ENCODE measurements around the gene SENP8.

SENP8 gene

DNA sequence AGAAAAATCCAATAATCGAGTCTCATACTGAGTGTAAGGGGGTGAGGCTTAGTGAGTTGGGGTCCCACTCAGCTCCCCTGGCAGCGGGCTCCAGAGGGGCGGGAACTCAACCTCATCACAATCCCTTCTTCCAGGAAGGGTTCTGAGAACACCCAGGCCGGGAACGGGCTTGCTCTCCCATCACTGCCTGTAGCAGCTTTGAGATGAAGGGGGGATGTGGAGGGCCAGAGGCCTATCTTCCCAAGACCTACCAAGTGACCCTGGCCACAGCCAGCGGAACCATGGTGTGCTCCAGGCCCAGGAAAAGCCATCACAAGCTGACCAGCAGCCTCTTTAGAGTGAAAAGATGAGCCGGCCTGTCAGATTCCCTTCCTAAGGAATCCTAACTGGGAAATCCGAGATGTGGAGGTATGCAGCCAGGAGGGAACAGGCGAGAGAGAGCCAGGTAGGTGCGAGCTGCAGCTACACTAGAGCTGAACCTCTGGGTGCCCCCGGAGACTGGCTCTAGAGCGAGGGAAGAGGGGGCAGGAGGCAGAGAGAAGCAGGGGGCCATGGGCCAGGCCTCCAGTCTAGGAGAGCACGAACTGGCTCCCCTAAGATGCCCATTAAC is 60.9 kb downstream of the SENP8 start:
- no peak for DNase-seq

DNA sequence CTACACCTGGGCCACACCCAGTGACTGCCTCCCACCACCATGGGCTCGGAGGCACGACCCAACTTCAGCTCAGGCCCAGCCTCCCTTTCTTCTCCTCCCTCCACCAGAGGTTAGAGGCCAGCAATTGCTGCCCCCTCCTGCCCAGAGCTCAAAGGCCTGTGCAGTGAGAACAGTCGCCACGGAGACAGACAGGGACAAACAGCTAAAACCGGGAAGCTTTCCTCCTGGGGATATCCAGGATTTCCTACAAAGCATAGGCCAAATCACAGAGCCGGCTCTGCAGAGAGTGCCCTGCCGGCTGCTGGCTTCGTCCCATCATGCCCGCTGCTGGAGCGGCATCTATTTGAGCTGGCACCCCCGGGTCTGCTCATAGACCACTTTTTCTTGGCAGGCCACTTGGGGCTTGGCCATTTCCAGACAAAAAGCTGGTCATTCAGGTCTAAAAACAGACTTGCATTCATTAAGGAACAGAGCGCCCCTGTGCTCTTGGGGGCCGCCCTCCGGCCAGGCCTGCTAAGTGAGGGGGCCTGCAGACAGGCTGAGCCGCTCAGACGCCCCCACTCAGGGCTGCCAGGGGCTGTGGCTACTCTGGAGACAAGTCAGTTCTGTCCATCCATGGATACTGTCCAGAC is 61.9 kb downstream of the SENP8 start:
- DNase-seq: no peak

DNA sequence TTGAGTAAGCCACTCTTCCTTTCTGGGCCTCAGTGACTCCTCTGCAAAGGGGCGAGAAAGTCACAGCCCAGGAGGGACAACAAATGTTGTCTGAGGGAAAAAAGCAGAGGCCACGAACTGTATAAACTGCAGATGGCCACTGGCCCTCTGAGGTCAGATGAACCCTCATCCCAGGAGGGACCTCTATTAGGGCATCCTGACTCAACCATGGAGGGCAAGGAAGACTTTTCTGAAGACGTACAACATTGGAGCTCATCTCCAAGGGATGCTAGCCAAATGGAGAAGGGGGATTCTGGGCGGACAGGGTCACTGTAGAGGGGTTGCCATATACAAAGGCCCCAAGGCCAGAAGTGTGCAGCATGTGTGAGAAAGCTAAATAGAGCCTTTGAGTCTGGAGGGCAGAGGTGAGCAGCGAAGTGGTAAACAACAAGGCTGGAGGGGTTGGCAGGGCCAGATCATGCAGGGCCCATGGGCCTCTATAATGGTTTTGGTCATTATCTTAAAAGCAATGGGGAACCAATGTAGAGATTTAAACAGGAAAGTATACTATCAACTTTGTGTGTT is 62.6 kb downstream of the SENP8 start:
- DNase-seq: no peak

- DNase-seq: no peak
These were observed 64.0 kb downstream of the SENP8 start for GRCh38 chr15:72182244-72182643.

DNA sequence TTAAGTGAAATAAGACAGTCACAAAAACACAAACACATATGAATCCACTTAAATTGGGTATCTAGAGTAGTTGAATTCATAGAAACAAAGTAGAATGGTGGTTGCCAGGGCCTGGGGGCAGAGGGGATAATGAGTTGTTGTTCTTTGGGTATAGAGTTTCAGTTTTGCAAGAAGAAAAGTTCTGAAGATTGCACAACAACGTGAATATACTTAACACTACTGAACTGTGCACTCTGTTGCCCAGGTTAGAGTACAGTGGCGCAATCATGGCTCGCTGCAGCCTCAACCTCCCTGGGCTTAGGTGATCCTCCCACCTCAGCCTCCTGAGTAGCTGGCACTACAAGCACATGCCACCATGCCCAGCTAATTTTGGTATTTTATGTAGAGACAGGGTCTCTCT is 64.5 kb downstream of the SENP8 start:
- no peak for DNase-seq

- DNase-seq: no peak
These were observed 65.6 kb downstream of the SENP8 start for GRCh38 chr15:72183781-72184164.

DNA sequence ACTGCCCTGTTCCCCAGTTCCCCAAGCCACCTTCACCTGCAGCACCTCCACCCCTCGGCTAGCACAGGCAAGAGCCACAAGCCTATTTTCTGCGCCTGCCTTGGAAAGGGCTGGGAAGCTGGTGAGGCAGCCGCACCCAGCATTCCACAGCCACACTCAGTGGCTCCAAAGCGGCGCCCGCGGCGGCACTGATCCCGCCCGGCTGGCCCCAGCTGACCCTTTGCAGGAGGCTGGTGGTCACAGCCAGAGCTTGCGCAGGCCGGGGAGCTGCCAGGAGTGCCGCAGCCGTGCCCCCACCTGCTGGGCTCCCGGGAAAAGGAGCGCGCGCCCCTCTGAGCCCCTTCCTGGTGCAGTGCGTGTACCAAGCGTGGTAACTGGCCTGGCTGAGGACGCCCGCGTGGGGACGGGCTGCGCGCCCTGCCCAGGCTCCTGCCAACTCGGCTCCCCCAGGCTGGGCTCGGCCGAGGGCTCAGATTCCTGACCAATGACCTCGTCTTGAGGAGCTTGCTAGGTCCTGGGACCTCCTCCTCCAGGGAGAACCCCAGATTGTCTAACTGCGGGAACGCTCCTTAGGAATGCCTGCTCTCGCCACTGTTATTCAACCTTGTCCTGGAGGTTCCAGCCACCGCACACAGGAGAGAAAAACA is 66.1 kb downstream of the SENP8 start:
- DNase-seq: no peak

GRCh38 chr15:72189250-72189902 is 71.2 kb downstream of the SENP8 start:
- DNase-seq: no peak

- no peak for DNase-seq
These were observed 74.2 kb downstream of the SENP8 start for GRCh38 chr15:72192416-72192815.
